WTC11 (cell line): ENCODE measurements around the gene VWA3B. TPM values are rescaled to one million over a fixed set of nuclear protein-coding genes. Genes with fewer than 3 reads are reported as not detected.

Experiments
- ATAC-seq: fragments of 200-7000 bp; cut with Tn5 transposase; 2 replicates; pipeline ENCODE4 v1.10.0; 2021; ENCODE audit warnings: mild to moderate bottlenecking, moderate library complexity
- CTCF ChIA-PET: fragments of 300-600 bp; sonication (Branson Sonifier 250); formaldehyde crosslinking; loops from one replicate; lab custom pipeline; 2021; ENCODE audit warnings: antibody characterized with exemption; lab: Charles Lee
- POLR2A ChIA-PET: fragments of 350-600 bp; sonication (Branson Sonifier 250); formaldehyde crosslinking; loops from one replicate; lab custom pipeline; 2021; ENCODE audit warnings: antibody characterized with exemption; lab: Charles Lee
- DNase-seq: peaks from one replicate; pipeline ENCODE4 v3.0.0; 2021; ENCODE audit warnings: low spot score
- H3K27ac Mint-ChIP-seq: 2 replicates; pipeline ENCODE4 v1.8.0; 2021; ENCODE audit warnings: mixed read lengths
- H3K27me3 Mint-ChIP-seq: 2 replicates; pipeline ENCODE4 v1.8.0; 2021; ENCODE audit warnings: low read depth, mild to moderate bottlenecking, moderate library complexity, mixed read lengths
- H3K36me3 Mint-ChIP-seq: 2 replicates; pipeline ENCODE4 v1.8.0; 2021; ENCODE audit warnings: mixed read lengths
- H3K4me1 Mint-ChIP-seq: 2 replicates; pipeline ENCODE4 v1.8.0; 2022; ENCODE audit warnings: mixed read lengths
- H3K4me3 Mint-ChIP-seq: 2 replicates; pipeline ENCODE4 v1.8.0; 2021; ENCODE audit warnings: mild to moderate bottlenecking, moderate library complexity, mixed read lengths
- H3K9me3 Mint-ChIP-seq: 2 replicates; pipeline ENCODE4 v1.8.0; 2021; ENCODE audit warnings: mixed read lengths
- AR ChIP-seq: fragments of 250-450 bp; sonication (Bioruptor Pico); IDR thresholded peaks from 2 replicates; pipeline ENCODE4 v1.9.0; 2021; ENCODE audit warnings: mild to moderate bottlenecking
- ATF1 ChIP-seq: sonication (generic); formaldehyde crosslinking; IDR thresholded peaks from 2 replicates; pipeline ENCODE4 v1.8.1; 2023; ENCODE audit warnings: mild to moderate bottlenecking, moderate library complexity, missing genetic modification reagents
- CBFB ChIP-seq: sonication (generic); formaldehyde crosslinking; IDR thresholded peaks from 2 replicates; pipeline ENCODE4 v1.8.1; 2022; ENCODE audit warnings: mild to moderate bottlenecking, low read depth, missing genetic modification reagents
- CTCF ChIP-seq: fragments of 200-600 bp; IDR thresholded peaks from 2 replicates; pipeline ENCODE4 v1.8.0; 2022; ENCODE audit warnings: antibody characterized with exemption
- ELF4 ChIP-seq: sonication (generic); formaldehyde crosslinking; IDR thresholded peaks from 2 replicates; pipeline ENCODE4 v1.8.1; 2022; ENCODE audit warnings: low read depth, mild to moderate bottlenecking, moderate library complexity, missing genetic modification reagents
- ESRRA ChIP-seq: sonication (generic); formaldehyde crosslinking; IDR thresholded peaks from 2 replicates; pipeline ENCODE4 v1.8.1; 2022; ENCODE audit warnings: mild to moderate bottlenecking, missing genetic modification reagents, borderline replicate concordance
- ETV6 ChIP-seq: sonication (generic); formaldehyde crosslinking; IDR thresholded peaks from 2 replicates; pipeline ENCODE4 v1.8.1; 2022; ENCODE audit warnings: mild to moderate bottlenecking, missing genetic modification reagents
- FOXP1 ChIP-seq: sonication (generic); formaldehyde crosslinking; IDR thresholded peaks from 2 replicates; pipeline ENCODE4 v1.8.0; 2022; ENCODE audit warnings: missing genetic modification reagents, mild to moderate bottlenecking, moderate library complexity, borderline replicate concordance
- GTF2I ChIP-seq: fragments of 250-450 bp; sonication (Bioruptor Pico); conservative IDR thresholded peaks from 2 replicates; pipeline ENCODE4 v1.4.0; 2021; ENCODE audit warnings: mild to moderate bottlenecking
- MYBL2 ChIP-seq: sonication (generic); formaldehyde crosslinking; IDR thresholded peaks from 2 replicates; pipeline ENCODE4 v1.8.1; 2023; ENCODE audit warnings: mild to moderate bottlenecking, moderate library complexity, missing genetic modification reagents
- NFE2L1 ChIP-seq: sonication (generic); formaldehyde crosslinking; IDR thresholded peaks from 2 replicates; pipeline ENCODE4 v1.8.1; 2023; ENCODE audit warnings: missing genetic modification reagents
- NFYB ChIP-seq: sonication (generic); formaldehyde crosslinking; conservative IDR thresholded peaks from 2 replicates; pipeline ENCODE4 v1.8.0; 2022; ENCODE audit warnings: low read depth, missing genetic modification reagents
- NR3C1 ChIP-seq: sonication (generic); formaldehyde crosslinking; conservative IDR thresholded peaks from 2 replicates; pipeline ENCODE4 v1.8.1; 2023; ENCODE audit warnings: low read depth, mild to moderate bottlenecking, missing genetic modification reagents
- SOX15 ChIP-seq: fragments of 250-450 bp; sonication (Bioruptor Pico); IDR thresholded peaks from 2 replicates; pipeline ENCODE4 v1.9.0; 2021; ENCODE audit warnings: mild to moderate bottlenecking
- TCF7 ChIP-seq: sonication (generic); formaldehyde crosslinking; IDR thresholded peaks from 2 replicates; pipeline ENCODE4 v1.8.0; 2022; ENCODE audit warnings: mild to moderate bottlenecking, low read depth, missing genetic modification reagents, moderate library complexity
- ZNF512 ChIP-seq: sonication (generic); formaldehyde crosslinking; IDR thresholded peaks from 2 replicates; pipeline ENCODE4 v1.8.1; 2022; ENCODE audit warnings: missing genetic modification reagents, borderline replicate concordance
- total RNA-seq: library from RNA; stranded (reverse); gene quantifications from 3 replicates; pipeline ENCODE4 v1.2.3, GENCODE V29; 2021
- TF ChIP-seq, protein P1 (sequence below): fragments of 250-450 bp; sonication (Bioruptor Pico); IDR thresholded peaks from 2 replicates; pipeline ENCODE4 v1.8.0; 2021; ENCODE audit warnings: mild to moderate bottlenecking
- TF ChIP-seq, protein P2 (sequence below): fragments of 250-450 bp; sonication (Bioruptor Pico); conservative IDR thresholded peaks from 2 replicates; pipeline ENCODE4 v1.9.0; 2021; ENCODE audit warnings: mild to moderate bottlenecking
- TF ChIP-seq, protein P3 (sequence below): sonication (generic); formaldehyde crosslinking; IDR thresholded peaks from 2 replicates; pipeline ENCODE4 v1.8.1; 2023; ENCODE audit warnings: mild to moderate bottlenecking, moderate library complexity, missing genetic modification reagents
- TF ChIP-seq, protein P4 (sequence below): sonication (generic); formaldehyde crosslinking; IDR thresholded peaks from 2 replicates; pipeline ENCODE4 v1.8.0; 2022; ENCODE audit warnings: mild to moderate bottlenecking, missing genetic modification reagents

VWA3B gene
- total RNA-seq, 1 experiment from 2014 or later, result not detected

GRCh38 chr2:98297817-98298682 is 211.1 kb downstream of the VWA3B start:
- TF ChIP-seq, protein P1, sequence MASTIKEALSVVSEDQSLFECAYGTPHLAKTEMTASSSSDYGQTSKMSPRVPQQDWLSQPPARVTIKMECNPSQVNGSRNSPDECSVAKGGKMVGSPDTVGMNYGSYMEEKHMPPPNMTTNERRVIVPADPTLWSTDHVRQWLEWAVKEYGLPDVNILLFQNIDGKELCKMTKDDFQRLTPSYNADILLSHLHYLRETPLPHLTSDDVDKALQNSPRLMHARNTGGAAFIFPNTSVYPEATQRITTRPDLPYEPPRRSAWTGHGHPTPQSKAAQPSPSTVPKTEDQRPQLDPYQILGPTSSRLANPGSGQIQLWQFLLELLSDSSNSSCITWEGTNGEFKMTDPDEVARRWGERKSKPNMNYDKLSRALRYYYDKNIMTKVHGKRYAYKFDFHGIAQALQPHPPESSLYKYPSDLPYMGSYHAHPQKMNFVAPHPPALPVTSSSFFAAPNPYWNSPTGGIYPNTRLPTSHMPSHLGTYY (CRISPR knock-in tag), result no peak
- no peak for TF ChIP-seq NFYB
- no peak for TF ChIP-seq FOXP1 (CRISPR knock-in tag)
- TF ChIP-seq CTCF, result 0 out of 2 replicates have a peak, but pooled peaks have one; percentile 36
- TF ChIP-seq, protein P2, sequence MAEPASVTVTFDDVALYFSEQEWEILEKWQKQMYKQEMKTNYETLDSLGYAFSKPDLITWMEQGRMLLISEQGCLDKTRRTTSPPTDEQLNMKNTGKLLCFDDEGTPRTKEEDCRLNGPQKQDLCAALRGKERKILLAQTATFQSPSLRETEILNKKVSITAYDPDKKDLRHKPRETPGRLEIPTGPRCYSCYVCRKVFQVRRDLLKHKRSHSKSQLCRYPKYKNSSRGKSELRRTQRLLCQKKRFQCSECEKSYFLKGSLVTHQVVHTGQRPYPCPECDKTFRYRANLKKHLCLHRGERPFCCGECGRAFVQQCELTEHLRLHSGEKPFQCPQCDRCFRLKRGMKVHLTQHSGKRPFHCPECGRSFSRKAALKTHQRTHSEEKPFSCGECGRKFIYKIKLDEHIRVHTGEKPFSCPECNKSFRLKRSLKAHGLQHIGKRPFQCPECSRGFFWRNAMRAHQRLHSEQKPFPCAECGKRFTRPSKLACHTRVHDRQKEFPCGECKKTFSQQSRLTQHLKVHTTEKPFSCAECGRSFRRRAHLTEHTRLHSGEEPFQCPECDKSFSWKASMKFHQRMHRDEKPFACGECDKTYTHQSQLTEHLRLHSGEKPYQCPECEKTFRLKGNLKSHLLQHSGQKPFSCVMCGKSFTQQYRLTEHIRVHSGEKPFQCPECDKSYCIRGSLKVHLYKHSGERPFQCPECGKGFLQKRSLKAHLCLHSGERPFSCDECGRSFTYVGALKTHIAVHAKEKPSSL (CRISPR knock-in tag), result no peak
- TF ChIP-seq ATF1 (CRISPR knock-in tag), result no peak
- no peak for TF ChIP-seq GTF2I (CRISPR knock-in tag)
- no peak for TF ChIP-seq SOX15
- ChIA-PET CTCF (interaction anchor here (0.7 to 0.8 kb wide), 2 partner anchors 28 to 87 kb away, joined by 3 to 4 read pairs; no protein-coding TSS in a partner anchor), POLR2A (interaction anchor here (0.6 kb wide), 1 partner anchor 214 kb away, joined by 3 read pairs; no protein-coding TSS in a partner anchor)
- Mint-ChIP-seq H3K9me3 (no peaks in the 10 kb centered on the region), H3K27me3 (no peaks in the 10 kb centered on the region), H3K4me3 (no peak overlapping the region), H3K36me3 (no peaks in the 10 kb centered on the region), H3K27ac (no peak overlapping the region), H3K4me1 (peaks cover 7% of the 10 kb centered on the region)
- DNase-seq (peak; percentile 37), ATAC-seq (peak; percentile 63)

GRCh38 chr2:98298683-98299164 is 211.8 kb downstream of the VWA3B start:
- Mint-ChIP-seq H3K36me3 (no peaks in the 10 kb centered on the region), H3K27me3 (no peaks in the 10 kb centered on the region), H3K9me3 (no peaks in the 10 kb centered on the region), H3K4me3 (no peak overlapping the region), H3K27ac (no peak overlapping the region), H3K4me1 (peaks cover 7% of the 10 kb centered on the region)
- no peak for ATAC-seq
- POLR2A ChIA-PET, result interaction anchor here (0.6 kb wide), 1 partner anchor 214 kb away, joined by 3 read pairs; no protein-coding TSS in a partner anchor
- CTCF ChIA-PET, result interaction anchor here (0.7 to 0.8 kb wide), 3 partner anchors 29 to 86 kb away, joined by 3 to 4 read pairs (median 3); no protein-coding TSS in a partner anchor
- DNase-seq, result no peak
- TF ChIP-seq ZNF512 (CRISPR knock-in tag) (no peak), NR3C1 (CRISPR knock-in tag) (no peak), AR (CRISPR knock-in tag) (no peak), TCF7 (CRISPR knock-in tag) (no peak), ESRRA (CRISPR knock-in tag) (no peak), CBFB (CRISPR knock-in tag) (no peak), ELF4 (CRISPR knock-in tag) (no peak), NFE2L1 (CRISPR knock-in tag) (no peak), ETV6 (CRISPR knock-in tag) (no peak), MYBL2 (no peak)
- TF ChIP-seq, protein P3, sequence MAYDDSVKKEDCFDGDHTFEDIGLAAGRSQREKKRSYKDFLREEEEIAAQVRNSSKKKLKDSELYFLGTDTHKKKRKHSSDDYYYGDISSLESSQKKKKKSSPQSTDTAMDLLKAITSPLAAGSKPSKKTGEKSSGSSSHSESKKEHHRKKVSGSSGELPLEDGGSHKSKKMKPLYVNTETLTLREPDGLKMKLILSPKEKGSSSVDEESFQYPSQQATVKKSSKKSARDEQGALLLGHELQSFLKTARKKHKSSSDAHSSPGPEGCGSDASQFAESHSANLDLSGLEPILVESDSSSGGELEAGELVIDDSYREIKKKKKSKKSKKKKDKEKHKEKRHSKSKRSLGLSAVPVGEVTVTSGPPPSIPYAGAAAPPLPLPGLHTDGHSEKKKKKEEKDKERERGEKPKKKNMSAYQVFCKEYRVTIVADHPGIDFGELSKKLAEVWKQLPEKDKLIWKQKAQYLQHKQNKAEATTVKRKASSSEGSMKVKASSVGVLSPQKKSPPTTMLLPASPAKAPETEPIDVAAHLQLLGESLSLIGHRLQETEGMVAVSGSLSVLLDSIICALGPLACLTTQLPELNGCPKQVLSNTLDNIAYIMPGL, result no peak
- TF ChIP-seq, protein P4, sequence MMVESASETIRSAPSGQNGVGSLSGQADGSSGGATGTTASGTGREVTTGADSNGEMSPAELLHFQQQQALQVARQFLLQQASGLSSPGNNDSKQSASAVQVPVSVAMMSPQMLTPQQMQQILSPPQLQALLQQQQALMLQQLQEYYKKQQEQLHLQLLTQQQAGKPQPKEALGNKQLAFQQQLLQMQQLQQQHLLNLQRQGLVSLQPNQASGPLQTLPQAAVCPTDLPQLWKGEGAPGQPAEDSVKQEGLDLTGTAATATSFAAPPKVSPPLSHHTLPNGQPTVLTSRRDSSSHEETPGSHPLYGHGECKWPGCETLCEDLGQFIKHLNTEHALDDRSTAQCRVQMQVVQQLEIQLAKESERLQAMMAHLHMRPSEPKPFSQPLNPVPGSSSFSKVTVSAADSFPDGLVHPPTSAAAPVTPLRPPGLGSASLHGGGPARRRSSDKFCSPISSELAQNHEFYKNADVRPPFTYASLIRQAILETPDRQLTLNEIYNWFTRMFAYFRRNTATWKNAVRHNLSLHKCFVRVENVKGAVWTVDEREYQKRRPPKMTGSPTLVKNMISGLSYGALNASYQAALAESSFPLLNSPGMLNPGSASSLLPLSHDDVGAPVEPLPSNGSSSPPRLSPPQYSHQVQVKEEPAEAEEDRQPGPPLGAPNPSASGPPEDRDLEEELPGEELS (CRISPR knock-in tag), result no peak
